ENCODE results near the gene GON4L.
"Not testable (repeated sequence)": the region's sequence is repeated elsewhere in the genome, so short reads cannot be mapped to it uniquely, and the experiment has no call there.

DNA sequence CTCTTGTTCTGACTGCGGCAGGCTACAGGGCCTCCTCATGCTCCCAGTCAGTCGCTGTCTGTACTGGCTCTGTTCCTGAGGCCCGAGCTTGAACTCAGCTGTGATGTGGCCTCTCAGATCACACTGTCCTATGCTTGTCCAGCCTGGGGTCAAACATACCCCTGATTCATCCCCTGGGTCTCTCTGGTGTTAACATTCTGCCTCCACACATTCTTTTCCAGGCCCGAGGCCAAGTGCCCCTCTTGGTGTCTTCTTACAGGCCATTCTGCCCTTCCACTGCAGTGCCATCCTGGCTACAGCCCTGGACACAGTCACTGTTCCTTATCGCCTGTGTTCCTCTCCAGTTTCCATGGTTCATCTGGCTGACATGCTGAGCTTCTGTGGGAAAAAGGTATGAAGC is 108.9 kb downstream of the GON4L start:
- not testable (repeated sequence) for TF ChIP-seq CTCF, POLR2A (IDR thresholded peaks at IDR 0.05)

Measured in thyroid gland (tissue), 4 donors.